IMR-90 (cell line): Measurements from ENCODE around the gene FUBP1. TPM values are rescaled to one million over a fixed set of nuclear protein-coding genes. Genes with fewer than 3 reads are reported as not detected.

Source experiments
- ATAC-seq: fragments of 200-7000 bp; cut with Tn5 transposase; 2 replicates; pipeline ENCODE4 v1.9.1; 2020; ENCODE audit warnings: low read depth, mild to moderate bottlenecking, moderate library complexity
- BruUV-seq: library from RNA; stranded (reverse); fragments of 400-500 nt; replicated peaks from 2 replicates; lab custom pipeline; 2021; lab: Mats Ljungman, UMichigan
- CTCF ChIA-PET: fragments of 300-600 bp; formaldehyde crosslinking; extraction: SDS; loops from one replicate; lab custom pipeline; 2021; ENCODE audit warnings: antibody characterized with exemption; lab: Yijun Ruan, JAX
- POLR2A ChIA-PET: fragments of 300-600 bp; sonication (Branson Sonifier 250); formaldehyde crosslinking; loops from one replicate; lab custom pipeline; 2022; ENCODE audit warnings: antibody characterized with exemption; ENCODE audit not compliant: unreplicated experiment; lab: Charles Lee
- DNase-seq: peaks from one replicate; pipeline ENCODE4 v3.0.0; 2013
- H2AFZ ChIP-seq: replicated peaks from 2 replicates; pipeline ENCODE3; 2013; ENCODE audit warnings: low read length, mild to moderate bottlenecking; ENCODE audit not compliant: poor library complexity
- H2AK5ac ChIP-seq: 2 replicates; pipeline ENCODE4 v1.6.1; 2013; ENCODE audit warnings: low read depth, low read length, inconsistent platforms
- H2AK9ac ChIP-seq: replicated peaks from 2 replicates; pipeline ENCODE3; 2013; ENCODE audit warnings: mild to moderate bottlenecking, low read depth, low read length, moderate library complexity; ENCODE audit not compliant: poor library complexity
- H2BK120ac ChIP-seq: 2 replicates; pipeline ENCODE4 v1.6.1; 2013; ENCODE audit warnings: low read depth, low read length, inconsistent platforms
- H2BK15ac ChIP-seq: 3 replicates; pipeline ENCODE4 v1.6.1; 2013; ENCODE audit warnings: low read depth, low read length, inconsistent platforms
- H2BK20ac ChIP-seq: 2 replicates; pipeline ENCODE4 v1.6.1; 2013; ENCODE audit warnings: low read depth, mild to moderate bottlenecking, inconsistent platforms, low read length, moderate library complexity
- H2BK5ac ChIP-seq: 2 replicates; pipeline ENCODE4 v1.6.1; 2013; ENCODE audit warnings: mild to moderate bottlenecking, low read depth, low read length, inconsistent platforms; ENCODE audit not compliant: poor library complexity, severe bottlenecking
- H3K14ac ChIP-seq: replicated peaks from 2 replicates; pipeline ENCODE4 v1.6.1; 2013; ENCODE audit warnings: low read depth, low read length, inconsistent platforms
- H3K18ac ChIP-seq: 2 replicates; pipeline ENCODE4 v1.6.1; 2013; ENCODE audit warnings: low read depth, low read length, control low read depth
- H3K23ac ChIP-seq: 2 replicates; pipeline ENCODE4 v1.6.1; 2013; ENCODE audit warnings: low read depth, low read length, inconsistent platforms
- H3K27ac ChIP-seq: 2 replicates; pipeline ENCODE4 v1.5.1; 2013; ENCODE audit warnings: mild to moderate bottlenecking, control low read depth, low read length; ENCODE audit not compliant: insufficient read depth
- H3K27me3 ChIP-seq: 2 replicates; pipeline ENCODE4 v1.6.1; 2013; ENCODE audit warnings: low read length; ENCODE audit not compliant: control insufficient read depth, insufficient read depth
- H3K36me3 ChIP-seq: 2 replicates; pipeline ENCODE4 v1.6.1; 2013; ENCODE audit warnings: low read length, mixed read lengths; ENCODE audit not compliant: control insufficient read depth, insufficient read depth
- H3K4ac ChIP-seq: 2 replicates; pipeline ENCODE4 v1.6.1; 2013; ENCODE audit warnings: low read depth, low read length, inconsistent platforms
- H3K4me1 ChIP-seq: 2 replicates; pipeline ENCODE4 v1.6.1; 2013; ENCODE audit warnings: low read length, mixed read lengths; ENCODE audit not compliant: control insufficient read depth, insufficient read depth
- H3K4me2 ChIP-seq: 2 replicates; pipeline ENCODE4 v1.6.1; 2013; ENCODE audit warnings: low read depth, mild to moderate bottlenecking, control low read depth, low read length, moderate library complexity
- H3K4me3 ChIP-seq: 2 replicates; pipeline ENCODE4 v1.5.1; 2013; ENCODE audit warnings: low read depth, mild to moderate bottlenecking, control low read depth, low read length, moderate library complexity; ENCODE audit not compliant: insufficient read depth
- H3K56ac ChIP-seq: 2 replicates; pipeline ENCODE4 v1.6.1; 2013; ENCODE audit warnings: low read length, inconsistent platforms; ENCODE audit not compliant: insufficient read depth; ENCODE audit errors: extremely low read depth
- H3K79me1 ChIP-seq, 2 experiments: 2 replicates each; pipeline ENCODE4 v1.6.1; 2013; ENCODE audit warnings: low read length in 2 of 2, inconsistent platforms in 1 of 2, low read depth in 1 of 2
- H3K9ac ChIP-seq: 2 replicates; pipeline ENCODE4 v1.6.1; 2013; ENCODE audit warnings: low read depth, low read length, control low read depth
- H3K9me1 ChIP-seq: 2 replicates; pipeline ENCODE4 v1.6.1; 2013; ENCODE audit warnings: low read length, inconsistent platforms; ENCODE audit not compliant: insufficient read depth
- H3K9me3 ChIP-seq: 2 replicates; pipeline ENCODE4 v1.6.1; 2013; ENCODE audit warnings: low read length; ENCODE audit not compliant: control insufficient read depth, insufficient read depth
- H4K20me1 ChIP-seq: 2 replicates; pipeline ENCODE4 v1.6.1; 2013; ENCODE audit warnings: low read length, inconsistent platforms; ENCODE audit not compliant: insufficient read depth
- H4K5ac ChIP-seq: 2 replicates; pipeline ENCODE4 v1.6.1; 2013; ENCODE audit warnings: mild to moderate bottlenecking, low read depth, low read length, control low read depth
- H4K8ac ChIP-seq, 2 experiments: 2 replicates each; pipeline ENCODE4 v1.6.1; 2013; ENCODE audit warnings: low read depth in 2 of 2, low read length in 2 of 2, control low read depth in 1 of 2, inconsistent platforms in 1 of 2
- H4K91ac ChIP-seq: 2 replicates; pipeline ENCODE4 v1.6.1; 2013; ENCODE audit warnings: low read depth, low read length, inconsistent platforms; ENCODE audit not compliant: insufficient read depth
- BHLHE40 ChIP-seq: fragments of 150-350 bp; IDR thresholded peaks from 2 replicates; pipeline ENCODE4 v1.6.1; 2016; ENCODE audit warnings: mild to moderate bottlenecking, low read depth, low read length
- CEBPB ChIP-seq: IDR thresholded peaks from 2 replicates; pipeline ENCODE4 v1.6.1; 2012; ENCODE audit warnings: low read depth, low read length, improper control_type of control experiment
- CHD1 ChIP-seq: IDR thresholded peaks from 2 replicates; pipeline ENCODE4 v1.6.1; 2012; ENCODE audit warnings: low read depth, low read length, improper control_type of control experiment
- FOS ChIP-seq: fragments of 150-350 bp; IDR thresholded peaks from 2 replicates; pipeline ENCODE4 v1.6.1; 2016; ENCODE audit warnings: low read depth, low read length
- MAFK ChIP-seq: IDR thresholded peaks from 2 replicates; pipeline ENCODE4 v1.6.1; 2012; ENCODE audit warnings: low read depth, low read length, improper control_type of control experiment
- MAZ ChIP-seq: IDR thresholded peaks from 2 replicates; pipeline ENCODE4 v1.6.1; 2012; ENCODE audit warnings: low read depth, mild to moderate bottlenecking, low read length, improper control_type of control experiment, moderate library complexity, borderline replicate concordance
- MXI1 ChIP-seq: IDR thresholded peaks from 2 replicates; pipeline ENCODE4 v1.6.1; 2012; ENCODE audit warnings: low read depth, mild to moderate bottlenecking, low read length, moderate library complexity, borderline replicate concordance
- NFE2L2 ChIP-seq: fragments of 150-350 bp; IDR thresholded peaks from 2 replicates; pipeline ENCODE4 v1.6.1; 2016; ENCODE audit warnings: low read depth, mild to moderate bottlenecking, low read length
- POLR2A ChIP-seq: IDR thresholded peaks from 2 replicates; pipeline ENCODE4 v1.6.1; 2012; ENCODE audit warnings: mild to moderate bottlenecking, low read depth, low read length
- RAD21 ChIP-seq: IDR thresholded peaks from 2 replicates; pipeline ENCODE4 v1.6.1; 2012; ENCODE audit warnings: low read length, improper control_type of control experiment
- RCOR1 ChIP-seq: IDR thresholded peaks from 2 replicates; pipeline ENCODE4 v1.6.1; 2012; ENCODE audit warnings: mild to moderate bottlenecking, low read length, improper control_type of control experiment; ENCODE audit not compliant: insufficient replicate concordance
- RFX5 ChIP-seq: IDR thresholded peaks from 2 replicates; pipeline ENCODE4 v1.8.0; 2012; ENCODE audit warnings: low read depth, mild to moderate bottlenecking, low read length, moderate library complexity
- SMC3 ChIP-seq: fragments of 150-350 bp; IDR thresholded peaks from 2 replicates; pipeline ENCODE4 v1.6.1; 2016; ENCODE audit warnings: low read depth, mild to moderate bottlenecking, antibody characterized with exemption, low read length, moderate library complexity
- WGBS, 2 experiments: methylation state at CpG; one replicate each; pipeline versions ENCODE4 v1.1.5 to v1.1.7; 2013; ENCODE audit warnings: missing lambda C conversion rate in 2 of 2; ENCODE audit not compliant: insufficient read length in 1 of 2; ENCODE audit errors: extremely low coverage in 2 of 2; 5-methylcytosine and 5-hydroxymethylcytosine counted together
- dilution Hi-C: fragments of 300-500 bp; cut with HindIII; formaldehyde crosslinking; loops from one replicate; pipeline ENCODE4 v1.14.3; 2018; ENCODE audit warnings: low sequenced_read_pairs; ENCODE audit not compliant: unreplicated experiment
- in situ Hi-C: fragments of 300-500 bp; cut with MboI; formaldehyde crosslinking; loops from 3 replicates; pipeline ENCODE4 v1.14.3; 2019; ENCODE audit warnings: low sequenced_read_pairs, inconsistent platforms, mixed read lengths
- intact Hi-C: fragments of 100-400 bp; cut with micrococcal nuclease; formaldehyde crosslinking; loops from 2 replicates; pipeline ENCODE4 v1.10.0; 2022
- polyA plus RNA-seq, 3 experiments: library from polyadenylated mRNA; depleted of rRNA; stranded (reverse); fragments of >200 nt; gene quantifications; 2 replicates each; pipeline ENCODE4 v1.2.3, GENCODE V29; 2012; ENCODE audit warnings: low replicate concordance in 1 of 3
- total RNA-seq: library from RNA; depleted of rRNA; stranded (reverse); fragments of >200 nt; gene quantifications from 2 replicates; pipeline ENCODE4 v1.2.3, GENCODE V29; 2012
- TF ChIP-seq, protein P1 (sequence below): conservative IDR thresholded peaks from 2 replicates; pipeline ENCODE4 v1.5.1; 2012; ENCODE audit warnings: mild to moderate bottlenecking, low read depth, low read length, improper control_type of control experiment
- TF ChIP-seq, protein P2 (sequence below): fragments of 150-350 bp; IDR thresholded peaks from 2 replicates; pipeline ENCODE4 v1.6.1; 2016; ENCODE audit warnings: low read depth, mild to moderate bottlenecking, low read length, moderate library complexity, borderline replicate concordance
- TF ChIP-seq, protein P3 (sequence below): fragments of 150-350 bp; IDR thresholded peaks from 2 replicates; pipeline ENCODE4 v1.6.1; 2017; ENCODE audit warnings: mild to moderate bottlenecking, antibody characterized with exemption, low read length, low read depth

Gene FUBP1
- total and polyA plus RNA-seq, 2 of the 4 experiments (the other 2 are of a cell fraction), result 94.7 to 129 TPM

DNA sequence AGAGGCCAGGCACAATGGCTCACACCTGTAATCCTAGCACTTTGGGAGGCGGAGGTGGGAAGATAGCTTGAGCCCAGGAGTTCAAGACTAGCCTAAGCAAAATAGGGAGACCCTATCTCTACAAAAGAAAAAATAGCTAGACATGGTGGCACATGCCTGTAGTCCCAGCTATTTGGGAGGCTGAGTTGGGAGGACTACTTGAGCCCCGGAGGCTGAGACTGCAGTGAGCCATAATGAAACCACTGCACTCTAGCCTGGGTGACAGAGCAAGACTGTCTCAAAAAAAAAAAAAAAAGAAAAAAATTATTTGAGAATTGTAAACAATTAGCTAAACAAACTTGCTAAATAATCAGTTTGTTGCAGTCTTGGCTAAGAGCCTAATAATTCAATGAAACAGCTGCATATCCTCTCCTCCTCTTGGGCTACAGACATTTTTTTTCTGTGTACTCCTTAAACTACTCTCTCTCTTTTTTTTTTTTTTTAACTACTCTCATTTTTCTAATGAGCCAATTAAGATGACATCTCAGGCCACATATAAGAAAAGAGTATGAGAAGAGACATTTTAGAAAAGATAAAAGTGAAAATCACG, 15.3 kb upstream of the FUBP1 start:
- no peaks in the 10 kb centered on the region for H3K27me3 ChIP-seq
- no peak overlapping the region for H3K4me2 ChIP-seq
- ATAC-seq (no peak), DNase-seq (no peak)
- no peak overlapping the region for H3K27ac ChIP-seq
- H3K9me3 ChIP-seq, result no peaks in the 10 kb centered on the region
- ChIA-PET CTCF (interaction anchor here (0.6 to 0.7 kb wide), 3 partner anchors 19 to 496 kb away, joined by 3 to 7 read pairs (median 3); no protein-coding TSS in a partner anchor), POLR2A (no interaction called here)
- H2BK120ac ChIP-seq, result no peak overlapping the region
- no peak overlapping the region for H2BK15ac ChIP-seq
- no peaks in the 10 kb centered on the region for H3K4me1 ChIP-seq
- H3K14ac ChIP-seq, result no peak overlapping the region
- peaks cover 33 to 44% of the 10 kb centered on the region in 2 experiments; a peak in 3 of 4 replicates for H3K79me1 ChIP-seq
- no peak overlapping the region for H3K23ac ChIP-seq
- no peak overlapping the region for H2AK9ac ChIP-seq
- H4K20me1 ChIP-seq, result no peaks in the 10 kb centered on the region
- in situ Hi-C loops, result no loop called here
- no peak overlapping the region for H3K4me3 ChIP-seq
- no TSS peak for BruUV-seq
- H4K91ac ChIP-seq, result no peak overlapping the region
- intact Hi-C loops, result no loop called here
- TF ChIP-seq, protein P1, sequence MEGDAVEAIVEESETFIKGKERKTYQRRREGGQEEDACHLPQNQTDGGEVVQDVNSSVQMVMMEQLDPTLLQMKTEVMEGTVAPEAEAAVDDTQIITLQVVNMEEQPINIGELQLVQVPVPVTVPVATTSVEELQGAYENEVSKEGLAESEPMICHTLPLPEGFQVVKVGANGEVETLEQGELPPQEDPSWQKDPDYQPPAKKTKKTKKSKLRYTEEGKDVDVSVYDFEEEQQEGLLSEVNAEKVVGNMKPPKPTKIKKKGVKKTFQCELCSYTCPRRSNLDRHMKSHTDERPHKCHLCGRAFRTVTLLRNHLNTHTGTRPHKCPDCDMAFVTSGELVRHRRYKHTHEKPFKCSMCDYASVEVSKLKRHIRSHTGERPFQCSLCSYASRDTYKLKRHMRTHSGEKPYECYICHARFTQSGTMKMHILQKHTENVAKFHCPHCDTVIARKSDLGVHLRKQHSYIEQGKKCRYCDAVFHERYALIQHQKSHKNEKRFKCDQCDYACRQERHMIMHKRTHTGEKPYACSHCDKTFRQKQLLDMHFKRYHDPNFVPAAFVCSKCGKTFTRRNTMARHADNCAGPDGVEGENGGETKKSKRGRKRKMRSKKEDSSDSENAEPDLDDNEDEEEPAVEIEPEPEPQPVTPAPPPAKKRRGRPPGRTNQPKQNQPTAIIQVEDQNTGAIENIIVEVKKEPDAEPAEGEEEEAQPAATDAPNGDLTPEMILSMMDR, result no peak
- no peak for TF ChIP-seq FOS
- TF ChIP-seq, protein P2, sequence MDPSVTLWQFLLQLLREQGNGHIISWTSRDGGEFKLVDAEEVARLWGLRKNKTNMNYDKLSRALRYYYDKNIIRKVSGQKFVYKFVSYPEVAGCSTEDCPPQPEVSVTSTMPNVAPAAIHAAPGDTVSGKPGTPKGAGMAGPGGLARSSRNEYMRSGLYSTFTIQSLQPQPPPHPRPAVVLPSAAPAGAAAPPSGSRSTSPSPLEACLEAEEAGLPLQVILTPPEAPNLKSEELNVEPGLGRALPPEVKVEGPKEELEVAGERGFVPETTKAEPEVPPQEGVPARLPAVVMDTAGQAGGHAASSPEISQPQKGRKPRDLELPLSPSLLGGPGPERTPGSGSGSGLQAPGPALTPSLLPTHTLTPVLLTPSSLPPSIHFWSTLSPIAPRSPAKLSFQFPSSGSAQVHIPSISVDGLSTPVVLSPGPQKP, result no peak
- no peak for TF ChIP-seq POLR2A
- no peak for TF ChIP-seq RCOR1
- TF ChIP-seq RFX5, result no peak
- TF ChIP-seq BHLHE40, result no peak
- TF ChIP-seq RAD21, result no peak
- no peak for TF ChIP-seq MXI1
- no peak for TF ChIP-seq MAZ
- TF ChIP-seq CEBPB, result no peak
- TF ChIP-seq, protein P3, sequence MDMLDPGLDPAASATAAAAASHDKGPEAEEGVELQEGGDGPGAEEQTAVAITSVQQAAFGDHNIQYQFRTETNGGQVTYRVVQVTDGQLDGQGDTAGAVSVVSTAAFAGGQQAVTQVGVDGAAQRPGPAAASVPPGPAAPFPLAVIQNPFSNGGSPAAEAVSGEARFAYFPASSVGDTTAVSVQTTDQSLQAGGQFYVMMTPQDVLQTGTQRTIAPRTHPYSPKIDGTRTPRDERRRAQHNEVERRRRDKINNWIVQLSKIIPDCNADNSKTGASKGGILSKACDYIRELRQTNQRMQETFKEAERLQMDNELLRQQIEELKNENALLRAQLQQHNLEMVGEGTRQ, result no peak
- no peak for TF ChIP-seq MAFK
- no peak for TF ChIP-seq CHD1
- TF ChIP-seq SMC3, result no peak
- TF ChIP-seq NFE2L2, result no peak
- no peak overlapping the region for H4K8ac ChIP-seq
- H3K9me1 ChIP-seq, result peaks cover 6% of the 10 kb centered on the region
- H3K9ac ChIP-seq, result no peak overlapping the region
- H3K56ac ChIP-seq, result no peak overlapping the region
- no peak overlapping the region for H2BK20ac ChIP-seq
- no peak overlapping the region for H3K4ac ChIP-seq
- no peak overlapping the region for H2BK5ac ChIP-seq
- WGBS, 2 experiments, result 83% methylated on average over 1 of the region's 3 CpGs; no CpG with 5 or more reads in 1 of the 2 experiments
- H3K18ac ChIP-seq, result no peak overlapping the region
- H4K5ac ChIP-seq, result no peak overlapping the region
- no peak overlapping the region for H2AFZ ChIP-seq
- no peak overlapping the region for H2AK5ac ChIP-seq
- peaks cover 13% of the 10 kb centered on the region for H3K36me3 ChIP-seq
- dilution Hi-C loops, result no loop called here
